ENCODE results near the gene MPZL1.
"Not testable (repeated sequence)": the region's sequence is repeated elsewhere in the genome, so short reads cannot be mapped to it uniquely, and the experiment has no call there.

MPZL1 gene

DNA sequence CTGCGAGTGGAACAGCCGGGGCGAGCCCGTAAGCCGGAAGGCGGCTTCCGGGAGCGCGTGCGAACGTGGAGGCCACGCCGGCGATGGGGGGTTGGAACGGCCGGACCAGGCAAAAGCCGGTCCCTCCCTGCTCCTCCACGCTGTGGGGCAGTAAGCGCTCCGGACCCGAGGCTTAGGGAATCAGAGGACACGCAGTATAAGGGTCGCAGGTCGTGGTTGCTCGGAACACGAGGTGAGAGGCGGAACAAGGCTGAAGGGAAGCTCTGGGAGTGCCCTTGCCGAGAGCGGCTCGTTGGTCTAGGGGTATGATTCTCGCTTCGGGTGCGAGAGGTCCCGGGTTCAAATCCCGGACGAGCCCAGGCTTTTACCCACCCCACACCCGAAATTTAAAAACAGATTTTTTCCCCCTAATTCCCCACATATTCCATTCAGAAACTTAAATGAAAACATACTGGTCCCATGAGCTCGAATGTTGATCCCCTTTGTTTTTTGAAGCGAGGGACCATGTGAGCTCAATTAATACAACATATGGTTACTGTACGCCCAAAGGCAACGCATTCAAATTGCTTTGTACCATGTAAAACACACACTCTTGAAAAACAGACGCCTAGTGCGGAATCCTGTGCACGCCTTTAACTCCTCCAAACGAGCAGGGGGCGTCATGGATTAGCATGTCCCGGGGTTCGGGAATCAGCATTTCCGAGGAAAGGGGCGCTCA is 7.2 kb upstream of the MPZL1 start:
- peak; percentile 87 for DNase-seq (ENCODE audit: low read depth, low spot score)
- in situ Hi-C loops (cut with HindIII; ENCODE audit: low sequenced_read_pairs), result loop anchor here (25.0 kb wide), 1 partner anchor 223 kb away; the partner anchor contains the start of genes DCAF6 and MPC2
- TF ChIP-seq, protein P1, sequence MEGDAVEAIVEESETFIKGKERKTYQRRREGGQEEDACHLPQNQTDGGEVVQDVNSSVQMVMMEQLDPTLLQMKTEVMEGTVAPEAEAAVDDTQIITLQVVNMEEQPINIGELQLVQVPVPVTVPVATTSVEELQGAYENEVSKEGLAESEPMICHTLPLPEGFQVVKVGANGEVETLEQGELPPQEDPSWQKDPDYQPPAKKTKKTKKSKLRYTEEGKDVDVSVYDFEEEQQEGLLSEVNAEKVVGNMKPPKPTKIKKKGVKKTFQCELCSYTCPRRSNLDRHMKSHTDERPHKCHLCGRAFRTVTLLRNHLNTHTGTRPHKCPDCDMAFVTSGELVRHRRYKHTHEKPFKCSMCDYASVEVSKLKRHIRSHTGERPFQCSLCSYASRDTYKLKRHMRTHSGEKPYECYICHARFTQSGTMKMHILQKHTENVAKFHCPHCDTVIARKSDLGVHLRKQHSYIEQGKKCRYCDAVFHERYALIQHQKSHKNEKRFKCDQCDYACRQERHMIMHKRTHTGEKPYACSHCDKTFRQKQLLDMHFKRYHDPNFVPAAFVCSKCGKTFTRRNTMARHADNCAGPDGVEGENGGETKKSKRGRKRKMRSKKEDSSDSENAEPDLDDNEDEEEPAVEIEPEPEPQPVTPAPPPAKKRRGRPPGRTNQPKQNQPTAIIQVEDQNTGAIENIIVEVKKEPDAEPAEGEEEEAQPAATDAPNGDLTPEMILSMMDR (IDR thresholded peaks at IDR 0.05; ENCODE audit: low read depth, low read length), result no peak
- peak overlapping the region; percentile 79 for H3K4me3 ChIP-seq (ENCODE audit: low read depth, low read length)

GRCh38 chr1:167715157-167715999 is 6.4 kb upstream of the MPZL1 start:
- in situ Hi-C loops (cut with HindIII; ENCODE audit: low sequenced_read_pairs), result loop anchor here (25.0 kb wide), 1 partner anchor 222 kb away; the partner anchor contains the start of genes DCAF6 and MPC2
- peak overlapping the region; percentile 79 for H3K4me3 ChIP-seq (ENCODE audit: low read depth, low read length)
- TF ChIP-seq, protein P1 (IDR thresholded peaks at IDR 0.05; ENCODE audit: low read depth, low read length), result peak; percentile 81
- DNase-seq (ENCODE audit: low read depth, low spot score), result peak; percentile 90

GRCh38 chr1:167716000-167716271 is 5.8 kb upstream of the MPZL1 start:
- H3K4me3 ChIP-seq (ENCODE audit: low read depth, low read length), result peak overlapping the region; percentile 79
- TF ChIP-seq, protein P1 (IDR thresholded peaks at IDR 0.05; ENCODE audit: low read depth, low read length), result no peak
- in situ Hi-C loops (cut with HindIII; ENCODE audit: low sequenced_read_pairs), result loop anchor here (25.0 kb wide), 1 partner anchor 221 kb away; the partner anchor contains the start of genes DCAF6 and MPC2
- peak; percentile 31 for DNase-seq (ENCODE audit: low read depth, low spot score)

- in situ Hi-C loops (cut with HindIII; ENCODE audit: low sequenced_read_pairs), result loop anchor here (25.0 kb wide), 1 partner anchor 220 kb away; the partner anchor contains the start of genes DCAF6 and MPC2
- DNase-seq (ENCODE audit: low read depth, low spot score), result no peak
- H3K4me3 ChIP-seq (ENCODE audit: low read depth, low read length), result no peak overlapping the region
- TF ChIP-seq, protein P1 (IDR thresholded peaks at IDR 0.05; ENCODE audit: low read depth, low read length), result no peak
Measured at GRCh38 chr1:167717351-167717750, 4.4 kb upstream of the MPZL1 start.

DNA sequence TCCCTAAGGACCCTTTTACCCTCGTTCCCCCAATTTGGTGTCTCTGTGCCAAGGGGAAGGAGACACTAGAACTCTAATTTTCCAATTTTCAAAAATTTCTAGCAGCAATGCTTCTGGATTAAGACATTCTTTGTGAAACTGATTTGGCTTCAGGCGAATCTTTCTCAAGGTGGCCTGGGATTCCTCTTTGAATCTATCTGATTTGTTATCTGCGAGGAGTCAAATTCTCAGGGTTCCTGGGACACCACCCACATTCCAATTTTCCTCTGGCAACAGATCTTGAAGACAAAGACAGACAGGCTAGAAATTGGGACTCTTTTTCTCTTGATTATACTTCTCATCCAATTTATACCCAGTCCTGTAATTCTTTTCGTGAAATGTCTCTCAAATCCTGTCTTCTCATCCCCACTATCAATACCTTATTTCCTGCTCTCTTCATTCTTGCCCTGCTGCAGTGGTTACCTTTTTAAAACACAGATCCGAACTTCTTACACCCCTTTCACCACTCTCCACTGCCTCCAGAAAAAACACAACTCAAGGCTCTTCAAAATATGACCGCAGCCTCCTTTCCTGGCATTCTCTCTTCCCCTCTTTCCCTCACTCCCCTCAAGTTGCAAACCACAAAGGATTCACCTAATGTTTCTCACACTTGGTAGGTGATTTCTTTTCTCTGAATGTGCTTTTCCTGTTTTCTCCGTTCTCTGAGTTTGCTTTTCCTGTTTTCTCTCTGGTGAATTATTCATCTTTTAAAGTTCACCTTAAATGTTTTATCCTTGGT is 2.7 kb upstream of the MPZL1 start:
- TF ChIP-seq, protein P1 (IDR thresholded peaks at IDR 0.05; ENCODE audit: low read depth, low read length), result no peak
- no peak for DNase-seq (ENCODE audit: low read depth, low spot score)

GRCh38 chr1:167719715-167720421 is 1.9 kb upstream of the MPZL1 start:
- in situ Hi-C loops (cut with HindIII; ENCODE audit: low sequenced_read_pairs), result loop anchor here (25.0 kb wide), 1 partner anchor 217 kb away; the partner anchor contains the start of genes DCAF6 and MPC2
- not testable (repeated sequence) for DNase-seq (ENCODE audit: low read depth, low spot score); H3K4me3 ChIP-seq (ENCODE audit: low read depth, low read length)

More for the DNA sequence above, 2.7 kb upstream of the MPZL1 start:
- H3K4me3 ChIP-seq (ENCODE audit: low read depth, low read length), result no peak overlapping the region
- in situ Hi-C loops (cut with HindIII; ENCODE audit: low sequenced_read_pairs), result loop anchor here (25.0 kb wide), 1 partner anchor 218 kb away; the partner anchor contains the start of genes DCAF6 and MPC2

Data from astrocyte of the spinal cord (primary cell).